WTC11 (cell line): Measurements from ENCODE around the gene IRX1. TPM values are rescaled to one million over a fixed set of nuclear protein-coding genes. Genes with fewer than 3 reads are reported as not detected.

Source experiments
- ATAC-seq: fragments of 200-7000 bp; cut with Tn5 transposase; 2 replicates; pipeline ENCODE4 v1.10.0; 2021; ENCODE audit warnings: mild to moderate bottlenecking, moderate library complexity
- CTCF ChIA-PET: fragments of 300-600 bp; sonication (Branson Sonifier 250); formaldehyde crosslinking; loops from one replicate; lab custom pipeline; 2021; ENCODE audit warnings: antibody characterized with exemption; lab: Charles Lee
- POLR2A ChIA-PET: fragments of 350-600 bp; sonication (Branson Sonifier 250); formaldehyde crosslinking; loops from one replicate; lab custom pipeline; 2021; ENCODE audit warnings: antibody characterized with exemption; lab: Charles Lee
- DNase-seq: peaks from one replicate; pipeline ENCODE4 v3.0.0; 2021; ENCODE audit warnings: low spot score
- H3K27ac Mint-ChIP-seq: 2 replicates; pipeline ENCODE4 v1.8.0; 2021; ENCODE audit warnings: mixed read lengths
- H3K27me3 Mint-ChIP-seq: 2 replicates; pipeline ENCODE4 v1.8.0; 2021; ENCODE audit warnings: low read depth, mild to moderate bottlenecking, moderate library complexity, mixed read lengths
- H3K36me3 Mint-ChIP-seq: 2 replicates; pipeline ENCODE4 v1.8.0; 2021; ENCODE audit warnings: mixed read lengths
- H3K4me1 Mint-ChIP-seq: 2 replicates; pipeline ENCODE4 v1.8.0; 2022; ENCODE audit warnings: mixed read lengths
- H3K4me3 Mint-ChIP-seq: 2 replicates; pipeline ENCODE4 v1.8.0; 2021; ENCODE audit warnings: mild to moderate bottlenecking, moderate library complexity, mixed read lengths
- H3K9me3 Mint-ChIP-seq: 2 replicates; pipeline ENCODE4 v1.8.0; 2021; ENCODE audit warnings: mixed read lengths
- ELF4 ChIP-seq: sonication (generic); formaldehyde crosslinking; IDR thresholded peaks from 2 replicates; pipeline ENCODE4 v1.8.1; 2022; ENCODE audit warnings: low read depth, mild to moderate bottlenecking, moderate library complexity, missing genetic modification reagents
- FOXK1 ChIP-seq: sonication (generic); formaldehyde crosslinking; IDR thresholded peaks from 2 replicates; pipeline ENCODE4 v1.8.0; 2022; ENCODE audit warnings: mild to moderate bottlenecking, moderate library complexity, missing genetic modification reagents
- GABPB1 ChIP-seq: sonication (generic); formaldehyde crosslinking; IDR thresholded peaks from 2 replicates; pipeline ENCODE4 v1.8.1; 2023; ENCODE audit warnings: mild to moderate bottlenecking, missing genetic modification reagents
- NR2C2 ChIP-seq: sonication (generic); formaldehyde crosslinking; IDR thresholded peaks from 2 replicates; pipeline ENCODE4 v1.8.0; 2022; ENCODE audit warnings: mild to moderate bottlenecking, missing genetic modification reagents
- NR3C1 ChIP-seq: sonication (generic); formaldehyde crosslinking; conservative IDR thresholded peaks from 2 replicates; pipeline ENCODE4 v1.8.1; 2023; ENCODE audit warnings: low read depth, mild to moderate bottlenecking, missing genetic modification reagents
- RELA ChIP-seq: sonication (generic); formaldehyde crosslinking; IDR thresholded peaks from 2 replicates; pipeline ENCODE4 v1.8.1; 2022; ENCODE audit warnings: missing genetic modification reagents, mild to moderate bottlenecking, borderline replicate concordance
- RORB ChIP-seq: fragments of 250-450 bp; sonication (Bioruptor Pico); IDR thresholded peaks from 2 replicates; pipeline ENCODE4 v1.9.0; 2021; ENCODE audit warnings: mild to moderate bottlenecking
- SMAD3 ChIP-seq: sonication (generic); formaldehyde crosslinking; IDR thresholded peaks from 2 replicates; pipeline ENCODE4 v1.8.0; 2022; ENCODE audit warnings: missing genetic modification reagents, mild to moderate bottlenecking, borderline replicate concordance
- SMAD4 ChIP-seq: sonication (generic); formaldehyde crosslinking; IDR thresholded peaks from 2 replicates; pipeline ENCODE4 v1.8.0; 2022; ENCODE audit warnings: mild to moderate bottlenecking, missing genetic modification reagents
- SOX15 ChIP-seq: fragments of 250-450 bp; sonication (Bioruptor Pico); IDR thresholded peaks from 2 replicates; pipeline ENCODE4 v1.9.0; 2021; ENCODE audit warnings: mild to moderate bottlenecking
- TEAD4 ChIP-seq: sonication (generic); formaldehyde crosslinking; IDR thresholded peaks from 2 replicates; pipeline ENCODE4 v1.8.0; 2022; ENCODE audit warnings: mild to moderate bottlenecking, missing genetic modification reagents
- ZNF263 ChIP-seq: sonication (generic); formaldehyde crosslinking; IDR thresholded peaks from 2 replicates; pipeline ENCODE4 v1.8.1; 2022; ENCODE audit warnings: low read depth, mild to moderate bottlenecking, moderate library complexity, missing genetic modification reagents
- ZNF317 ChIP-seq: sonication (generic); formaldehyde crosslinking; IDR thresholded peaks from 2 replicates; pipeline ENCODE4 v1.8.1; 2023; ENCODE audit warnings: low read depth, mild to moderate bottlenecking, moderate library complexity, missing genetic modification reagents, borderline replicate concordance
- total RNA-seq: library from RNA; stranded (reverse); gene quantifications from 3 replicates; pipeline ENCODE4 v1.2.3, GENCODE V29; 2021
- TF ChIP-seq, protein P1 (sequence below): sonication (generic); formaldehyde crosslinking; IDR thresholded peaks from 2 replicates; pipeline ENCODE4 v1.8.0; 2023; ENCODE audit warnings: mild to moderate bottlenecking, missing genetic modification reagents
- TF ChIP-seq, protein P2 (sequence below): sonication (generic); formaldehyde crosslinking; IDR thresholded peaks from 2 replicates; pipeline ENCODE4 v1.8.1; 2022; ENCODE audit warnings: low read depth, mild to moderate bottlenecking, moderate library complexity, missing genetic modification reagents, borderline replicate concordance
- TF ChIP-seq, protein P3 (sequence below): sonication (generic); formaldehyde crosslinking; IDR thresholded peaks from 2 replicates; pipeline ENCODE4 v1.8.1; 2022; ENCODE audit warnings: missing genetic modification reagents, borderline replicate concordance
- TF ChIP-seq, protein P4 (sequence below): fragments of 250-450 bp; sonication (Bioruptor Pico); IDR thresholded peaks from 2 replicates; pipeline ENCODE4 v1.9.0; 2021; ENCODE audit warnings: mild to moderate bottlenecking, borderline replicate concordance
- TF ChIP-seq, protein P5 (sequence below): sonication (generic); formaldehyde crosslinking; IDR thresholded peaks from 2 replicates; pipeline ENCODE4 v1.8.0; 2022; ENCODE audit warnings: missing genetic modification reagents

Gene IRX1
- total RNA-seq, 1 experiment from 2014 or later: 21.0 TPM

DNA sequence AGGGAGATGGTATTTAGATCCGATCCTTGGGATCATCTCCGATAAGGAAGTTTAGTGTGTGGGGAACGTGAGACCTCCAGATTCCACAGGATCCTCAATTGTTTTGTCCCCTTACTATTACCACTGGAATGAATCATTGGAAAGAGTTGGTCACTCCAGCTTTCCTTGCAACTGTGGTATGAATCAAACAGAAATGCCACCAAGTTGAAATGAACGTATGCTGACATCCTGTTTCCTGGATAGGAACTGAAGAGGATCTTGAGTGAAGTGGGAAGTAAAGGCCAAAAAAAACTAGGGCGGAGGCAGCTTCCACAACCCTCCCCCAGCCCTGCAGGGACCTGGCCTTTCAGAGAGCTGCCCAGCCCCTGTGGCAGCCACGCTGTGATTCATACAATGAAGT lies 23.9 kb downstream of the IRX1 start:
- no peak for ATAC-seq
- CTCF ChIA-PET: no interaction called here
- TF ChIP-seq FOXK1 (CRISPR knock-in tag) (no peak), ELF4 (CRISPR knock-in tag) (no peak), SMAD3 (CRISPR knock-in tag) (no peak), ZNF317 (CRISPR knock-in tag) (no peak), NR2C2 (CRISPR knock-in tag) (no peak), GABPB1 (CRISPR knock-in tag) (no peak), NR3C1 (CRISPR knock-in tag) (no peak), SOX15 (CRISPR knock-in tag) (no peak), SMAD4 (CRISPR knock-in tag) (no peak), RORB (no peak), ZNF263 (CRISPR knock-in tag) (no peak)
- TF ChIP-seq, protein P1, sequence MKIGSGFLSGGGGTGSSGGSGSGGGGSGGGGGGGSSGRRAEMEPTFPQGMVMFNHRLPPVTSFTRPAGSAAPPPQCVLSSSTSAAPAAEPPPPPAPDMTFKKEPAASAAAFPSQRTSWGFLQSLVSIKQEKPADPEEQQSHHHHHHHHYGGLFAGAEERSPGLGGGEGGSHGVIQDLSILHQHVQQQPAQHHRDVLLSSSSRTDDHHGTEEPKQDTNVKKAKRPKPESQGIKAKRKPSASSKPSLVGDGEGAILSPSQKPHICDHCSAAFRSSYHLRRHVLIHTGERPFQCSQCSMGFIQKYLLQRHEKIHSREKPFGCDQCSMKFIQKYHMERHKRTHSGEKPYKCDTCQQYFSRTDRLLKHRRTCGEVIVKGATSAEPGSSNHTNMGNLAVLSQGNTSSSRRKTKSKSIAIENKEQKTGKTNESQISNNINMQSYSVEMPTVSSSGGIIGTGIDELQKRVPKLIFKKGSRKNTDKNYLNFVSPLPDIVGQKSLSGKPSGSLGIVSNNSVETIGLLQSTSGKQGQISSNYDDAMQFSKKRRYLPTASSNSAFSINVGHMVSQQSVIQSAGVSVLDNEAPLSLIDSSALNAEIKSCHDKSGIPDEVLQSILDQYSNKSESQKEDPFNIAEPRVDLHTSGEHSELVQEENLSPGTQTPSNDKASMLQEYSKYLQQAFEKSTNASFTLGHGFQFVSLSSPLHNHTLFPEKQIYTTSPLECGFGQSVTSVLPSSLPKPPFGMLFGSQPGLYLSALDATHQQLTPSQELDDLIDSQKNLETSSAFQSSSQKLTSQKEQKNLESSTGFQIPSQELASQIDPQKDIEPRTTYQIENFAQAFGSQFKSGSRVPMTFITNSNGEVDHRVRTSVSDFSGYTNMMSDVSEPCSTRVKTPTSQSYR (CRISPR knock-in tag): no peak
- TF ChIP-seq, protein P2, sequence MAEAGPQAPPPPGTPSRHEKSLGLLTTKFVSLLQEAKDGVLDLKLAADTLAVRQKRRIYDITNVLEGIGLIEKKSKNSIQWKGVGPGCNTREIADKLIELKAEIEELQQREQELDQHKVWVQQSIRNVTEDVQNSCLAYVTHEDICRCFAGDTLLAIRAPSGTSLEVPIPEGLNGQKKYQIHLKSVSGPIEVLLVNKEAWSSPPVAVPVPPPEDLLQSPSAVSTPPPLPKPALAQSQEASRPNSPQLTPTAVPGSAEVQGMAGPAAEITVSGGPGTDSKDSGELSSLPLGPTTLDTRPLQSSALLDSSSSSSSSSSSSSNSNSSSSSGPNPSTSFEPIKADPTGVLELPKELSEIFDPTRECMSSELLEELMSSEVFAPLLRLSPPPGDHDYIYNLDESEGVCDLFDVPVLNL (CRISPR knock-in tag): no peak
- TF ChIP-seq, protein P3, sequence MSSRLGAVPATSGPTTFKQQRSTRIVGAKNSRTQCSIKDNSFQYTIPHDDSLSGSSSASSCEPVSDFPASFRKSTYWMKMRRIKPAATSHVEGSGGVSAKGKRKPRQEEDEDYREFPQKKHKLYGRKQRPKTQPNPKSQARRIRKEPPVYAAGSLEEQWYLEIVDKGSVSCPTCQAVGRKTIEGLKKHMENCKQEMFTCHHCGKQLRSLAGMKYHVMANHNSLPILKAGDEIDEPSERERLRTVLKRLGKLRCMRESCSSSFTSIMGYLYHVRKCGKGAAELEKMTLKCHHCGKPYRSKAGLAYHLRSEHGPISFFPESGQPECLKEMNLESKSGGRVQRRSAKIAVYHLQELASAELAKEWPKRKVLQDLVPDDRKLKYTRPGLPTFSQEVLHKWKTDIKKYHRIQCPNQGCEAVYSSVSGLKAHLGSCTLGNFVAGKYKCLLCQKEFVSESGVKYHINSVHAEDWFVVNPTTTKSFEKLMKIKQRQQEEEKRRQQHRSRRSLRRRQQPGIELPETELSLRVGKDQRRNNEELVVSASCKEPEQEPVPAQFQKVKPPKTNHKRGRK (CRISPR knock-in tag): no peak
- H3K4me3 Mint-ChIP-seq: no peak overlapping the region
- peaks cover 15% of the 10 kb centered on the region for H3K36me3 Mint-ChIP-seq
- H3K4me1 Mint-ChIP-seq: no peaks in the 10 kb centered on the region
- no peak overlapping the region for H3K27ac Mint-ChIP-seq
- DNase-seq: no peak
- H3K27me3 Mint-ChIP-seq: no peaks in the 10 kb centered on the region
- H3K9me3 Mint-ChIP-seq: peaks cover 10% of the 10 kb centered on the region
- POLR2A ChIA-PET: no interaction called here

DNA sequence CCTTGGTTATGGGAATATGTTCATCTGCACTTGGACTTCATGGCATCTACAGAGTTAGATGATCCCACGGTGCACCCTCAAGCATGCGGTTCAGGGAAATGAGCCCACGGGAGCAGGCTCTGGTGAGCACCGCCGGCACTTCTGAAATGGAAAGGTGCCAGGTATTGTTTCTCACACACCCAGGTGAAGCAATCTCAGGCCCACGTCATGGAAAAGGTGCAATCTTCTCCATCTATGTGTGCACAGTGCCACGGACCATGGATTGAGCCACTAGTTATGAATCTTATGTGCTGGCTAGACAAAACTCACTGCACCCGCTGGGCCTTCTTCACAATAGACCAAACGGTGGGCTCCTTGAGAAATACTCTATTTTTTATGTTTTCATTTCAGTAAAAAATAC lies 27.3 kb downstream of the IRX1 start:
- POLR2A ChIA-PET: no interaction called here
- TF ChIP-seq, protein P4, sequence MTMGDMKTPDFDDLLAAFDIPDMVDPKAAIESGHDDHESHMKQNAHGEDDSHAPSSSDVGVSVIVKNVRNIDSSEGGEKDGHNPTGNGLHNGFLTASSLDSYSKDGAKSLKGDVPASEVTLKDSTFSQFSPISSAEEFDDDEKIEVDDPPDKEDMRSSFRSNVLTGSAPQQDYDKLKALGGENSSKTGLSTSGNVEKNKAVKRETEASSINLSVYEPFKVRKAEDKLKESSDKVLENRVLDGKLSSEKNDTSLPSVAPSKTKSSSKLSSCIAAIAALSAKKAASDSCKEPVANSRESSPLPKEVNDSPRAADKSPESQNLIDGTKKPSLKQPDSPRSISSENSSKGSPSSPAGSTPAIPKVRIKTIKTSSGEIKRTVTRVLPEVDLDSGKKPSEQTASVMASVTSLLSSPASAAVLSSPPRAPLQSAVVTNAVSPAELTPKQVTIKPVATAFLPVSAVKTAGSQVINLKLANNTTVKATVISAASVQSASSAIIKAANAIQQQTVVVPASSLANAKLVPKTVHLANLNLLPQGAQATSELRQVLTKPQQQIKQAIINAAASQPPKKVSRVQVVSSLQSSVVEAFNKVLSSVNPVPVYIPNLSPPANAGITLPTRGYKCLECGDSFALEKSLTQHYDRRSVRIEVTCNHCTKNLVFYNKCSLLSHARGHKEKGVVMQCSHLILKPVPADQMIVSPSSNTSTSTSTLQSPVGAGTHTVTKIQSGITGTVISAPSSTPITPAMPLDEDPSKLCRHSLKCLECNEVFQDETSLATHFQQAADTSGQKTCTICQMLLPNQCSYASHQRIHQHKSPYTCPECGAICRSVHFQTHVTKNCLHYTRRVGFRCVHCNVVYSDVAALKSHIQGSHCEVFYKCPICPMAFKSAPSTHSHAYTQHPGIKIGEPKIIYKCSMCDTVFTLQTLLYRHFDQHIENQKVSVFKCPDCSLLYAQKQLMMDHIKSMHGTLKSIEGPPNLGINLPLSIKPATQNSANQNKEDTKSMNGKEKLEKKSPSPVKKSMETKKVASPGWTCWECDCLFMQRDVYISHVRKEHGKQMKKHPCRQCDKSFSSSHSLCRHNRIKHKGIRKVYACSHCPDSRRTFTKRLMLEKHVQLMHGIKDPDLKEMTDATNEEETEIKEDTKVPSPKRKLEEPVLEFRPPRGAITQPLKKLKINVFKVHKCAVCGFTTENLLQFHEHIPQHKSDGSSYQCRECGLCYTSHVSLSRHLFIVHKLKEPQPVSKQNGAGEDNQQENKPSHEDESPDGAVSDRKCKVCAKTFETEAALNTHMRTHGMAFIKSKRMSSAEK (CRISPR knock-in tag): no peak
- TF ChIP-seq, protein P5, sequence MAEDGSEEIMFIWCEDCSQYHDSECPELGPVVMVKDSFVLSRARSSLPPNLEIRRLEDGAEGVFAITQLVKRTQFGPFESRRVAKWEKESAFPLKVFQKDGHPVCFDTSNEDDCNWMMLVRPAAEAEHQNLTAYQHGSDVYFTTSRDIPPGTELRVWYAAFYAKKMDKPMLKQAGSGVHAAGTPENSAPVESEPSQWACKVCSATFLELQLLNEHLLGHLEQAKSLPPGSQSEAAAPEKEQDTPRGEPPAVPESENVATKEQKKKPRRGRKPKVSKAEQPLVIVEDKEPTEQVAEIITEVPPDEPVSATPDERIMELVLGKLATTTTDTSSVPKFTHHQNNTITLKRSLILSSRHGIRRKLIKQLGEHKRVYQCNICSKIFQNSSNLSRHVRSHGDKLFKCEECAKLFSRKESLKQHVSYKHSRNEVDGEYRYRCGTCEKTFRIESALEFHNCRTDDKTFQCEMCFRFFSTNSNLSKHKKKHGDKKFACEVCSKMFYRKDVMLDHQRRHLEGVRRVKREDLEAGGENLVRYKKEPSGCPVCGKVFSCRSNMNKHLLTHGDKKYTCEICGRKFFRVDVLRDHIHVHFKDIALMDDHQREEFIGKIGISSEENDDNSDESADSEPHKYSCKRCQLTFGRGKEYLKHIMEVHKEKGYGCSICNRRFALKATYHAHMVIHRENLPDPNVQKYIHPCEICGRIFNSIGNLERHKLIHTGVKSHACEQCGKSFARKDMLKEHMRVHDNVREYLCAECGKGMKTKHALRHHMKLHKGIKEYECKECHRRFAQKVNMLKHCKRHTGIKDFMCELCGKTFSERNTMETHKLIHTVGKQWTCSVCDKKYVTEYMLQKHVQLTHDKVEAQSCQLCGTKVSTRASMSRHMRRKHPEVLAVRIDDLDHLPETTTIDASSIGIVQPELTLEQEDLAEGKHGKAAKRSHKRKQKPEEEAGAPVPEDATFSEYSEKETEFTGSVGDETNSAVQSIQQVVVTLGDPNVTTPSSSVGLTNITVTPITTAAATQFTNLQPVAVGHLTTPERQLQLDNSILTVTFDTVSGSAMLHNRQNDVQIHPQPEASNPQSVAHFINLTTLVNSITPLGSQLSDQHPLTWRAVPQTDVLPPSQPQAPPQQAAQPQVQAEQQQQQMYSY (CRISPR knock-in tag): no peak
- TF ChIP-seq RELA (CRISPR knock-in tag): no peak
- TF ChIP-seq TEAD4 (CRISPR knock-in tag): no peak
- Mint-ChIP-seq H3K27ac (no peak overlapping the region), H3K36me3 (peaks cover 16% of the 10 kb centered on the region), H3K4me1 (no peaks in the 10 kb centered on the region), H3K27me3 (no peaks in the 10 kb centered on the region), H3K4me3 (no peak overlapping the region), H3K9me3 (peaks cover 40% of the 10 kb centered on the region)
- ATAC-seq (no peak), DNase-seq (no peak)
- CTCF ChIA-PET: no interaction called here
